Measurements from ENCODE around the gene TAS1R3. TPM values are rescaled to one million over a fixed set of nuclear protein-coding genes. Genes with fewer than 3 reads are reported as not detected.

The TAS1R3 gene
- total and polyA plus RNA-seq, 3 donors from 2014 or later: 0.66 to 1.5 (median 1.5) TPM

GRCh38 chr1:1292442-1292779 lies 38.7 kb upstream of the TAS1R3 start:
- no peak for DNase-seq
- Histone ChIP-seq H3K36me3 (ENCODE audit: low read depth, missing control alignments) (no peaks in the 10 kb centered on the region), H3K27ac (no peak overlapping the region), H3K9me3 (no peaks in the 10 kb centered on the region), H3K4me1 (peaks cover 11% of the 10 kb centered on the region), H3K4me3 (no peak overlapping the region), H3K27me3 (no peaks in the 10 kb centered on the region)
- WGBS, 2 donors: 85 to 89% methylated on average over 9 of the region's 9 CpGs
- intact Hi-C loops (cut with DNase I; ENCODE audit: low total_unique reads): no loop called here
- no peak for TF ChIP-seq POLR2A (IDR thresholded peaks at IDR 0.05)
- no peak for TF ChIP-seq CTCF (IDR thresholded peaks at IDR 0.05)

- H3K4me1 ChIP-seq: peaks cover 11% of the 10 kb centered on the region
- no peaks in the 10 kb centered on the region for H3K9me3 ChIP-seq
- no peak for TF ChIP-seq CTCF (IDR thresholded peaks at IDR 0.05)
- no peak for TF ChIP-seq POLR2A (IDR thresholded peaks at IDR 0.05)
- intact Hi-C loops (cut with DNase I; ENCODE audit: low total_unique reads): no loop called here
- no peak for DNase-seq
- no peaks in the 10 kb centered on the region for H3K27me3 ChIP-seq
- WGBS, 2 donors: 61 to 65% methylated on average over 5 to 18 of the region's 18 CpGs
- no peaks in the 10 kb centered on the region for H3K36me3 ChIP-seq (ENCODE audit: low read depth, missing control alignments)
- H3K4me3 ChIP-seq: no peak overlapping the region
- H3K27ac ChIP-seq: no peak overlapping the region
Measured at GRCh38 chr1:1292851-1293250, 38.2 kb upstream of the TAS1R3 start.

- peak overlapping the region; percentile 24 to 38 for H3K4me3 ChIP-seq
- H3K27ac ChIP-seq: no peak overlapping the region
- 64 to 78% methylated on average over 48 to 68 of the region's 94 CpGs for WGBS, 2 donors
- peak; percentile 79 for DNase-seq
- H3K9me3 ChIP-seq: no peaks in the 10 kb centered on the region
- intact Hi-C loops (cut with DNase I; ENCODE audit: low total_unique reads): no loop called here
- H3K36me3 ChIP-seq (ENCODE audit: low read depth, missing control alignments): no peaks in the 10 kb centered on the region
- H3K27me3 ChIP-seq: no peaks in the 10 kb centered on the region
- peaks cover 11% of the 10 kb centered on the region for H3K4me1 ChIP-seq
- TF ChIP-seq POLR2A (IDR thresholded peaks at IDR 0.05): no peak
- no peak for TF ChIP-seq CTCF (IDR thresholded peaks at IDR 0.05)
Measured at GRCh38 chr1:1293263-1294249, 37.5 kb upstream of the TAS1R3 start.

GRCh38 chr1:1294250-1294890 lies 36.7 kb upstream of the TAS1R3 start:
- intact Hi-C loops (cut with DNase I; ENCODE audit: low total_unique reads): no loop called here
- TF ChIP-seq POLR2A (IDR thresholded peaks at IDR 0.05): no peak
- no peak for TF ChIP-seq CTCF (IDR thresholded peaks at IDR 0.05)
- Histone ChIP-seq H3K4me3 (peak overlapping the region; percentile 24 to 38), H3K27me3 (no peaks in the 10 kb centered on the region), H3K4me1 (peaks cover 11% of the 10 kb centered on the region), H3K36me3 (ENCODE audit: low read depth, missing control alignments) (no peaks in the 10 kb centered on the region), H3K27ac (no peak overlapping the region), H3K9me3 (no peaks in the 10 kb centered on the region)
- DNase-seq: no peak
- WGBS, 2 donors: 65 to 87% methylated on average over 21 to 46 of the region's 58 CpGs

Data from testis (tissue), 3 donors.